ENCODE results near the gene NME3. TPM values are rescaled to one million over a fixed set of nuclear protein-coding genes. Genes with fewer than 3 reads are reported as not detected.

Gene NME3
- total RNA-seq, 1 experiment from 2014 or later, result 179 TPM

GRCh38 chr16:1779741-1780676 lies 8.7 kb upstream of the NME3 start:
- H3K36me3 ChIP-seq (replicated peaks; ENCODE audit: control insufficient read depth, insufficient read depth, low read length), result peaks cover 2% of the 10 kb centered on the region
- no peaks in the 10 kb centered on the region for H3K27me3 ChIP-seq (ENCODE audit: control insufficient read depth, insufficient read depth, low read length)
- H3K4me3 ChIP-seq (ENCODE audit: insufficient read depth, low read depth, low read length), result no peak overlapping the region
- no peak for DNase-seq

- no peak for DNase-seq
- no peaks in the 10 kb centered on the region for H3K27me3 ChIP-seq (ENCODE audit: control insufficient read depth, insufficient read depth, low read length)
- H3K36me3 ChIP-seq (replicated peaks; ENCODE audit: control insufficient read depth, insufficient read depth, low read length), result peaks cover 2% of the 10 kb centered on the region
- no peak overlapping the region for H3K4me3 ChIP-seq (ENCODE audit: insufficient read depth, low read depth, low read length)
Measured at GRCh38 chr16:1779234-1779701, 7.9 kb upstream of the NME3 start.

GRCh38 chr16:1778200-1779179 lies 7.1 kb upstream of the NME3 start:
- DNase-seq, result no peak
- Histone ChIP-seq H3K36me3 (replicated peaks; ENCODE audit: control insufficient read depth, insufficient read depth, low read length) (peaks cover 2% of the 10 kb centered on the region), H3K4me3 (ENCODE audit: insufficient read depth, low read depth, low read length) (no peak overlapping the region), H3K27me3 (ENCODE audit: control insufficient read depth, insufficient read depth, low read length) (no peaks in the 10 kb centered on the region)

GRCh38 chr16:1777375-1778199 lies 6.2 kb upstream of the NME3 start:
- H3K4me3 ChIP-seq (ENCODE audit: insufficient read depth, low read depth, low read length), result no peak overlapping the region
- no peaks in the 10 kb centered on the region for H3K27me3 ChIP-seq (ENCODE audit: control insufficient read depth, insufficient read depth, low read length)
- no peak for DNase-seq
- peaks cover 2% of the 10 kb centered on the region for H3K36me3 ChIP-seq (replicated peaks; ENCODE audit: control insufficient read depth, insufficient read depth, low read length)

- Histone ChIP-seq H3K36me3 (replicated peaks; ENCODE audit: control insufficient read depth, insufficient read depth, low read length) (peaks cover 2% of the 10 kb centered on the region), H3K4me3 (ENCODE audit: insufficient read depth, low read depth, low read length) (no peak overlapping the region), H3K27me3 (ENCODE audit: control insufficient read depth, insufficient read depth, low read length) (no peaks in the 10 kb centered on the region)
- no peak for DNase-seq
Measured at GRCh38 chr16:1776991-1777374, 5.6 kb upstream of the NME3 start.

GRCh38 chr16:1776672-1776955 lies 5.3 kb upstream of the NME3 start:
- Histone ChIP-seq H3K4me3 (ENCODE audit: insufficient read depth, low read depth, low read length) (no peak overlapping the region), H3K36me3 (replicated peaks; ENCODE audit: control insufficient read depth, insufficient read depth, low read length) (peaks cover 2% of the 10 kb centered on the region), H3K27me3 (ENCODE audit: control insufficient read depth, insufficient read depth, low read length) (no peaks in the 10 kb centered on the region)
- DNase-seq, result no peak

GRCh38 chr16:1775846-1776671 lies 4.7 kb upstream of the NME3 start:
- H3K27me3 ChIP-seq (ENCODE audit: control insufficient read depth, insufficient read depth, low read length), result no peaks in the 10 kb centered on the region
- H3K4me3 ChIP-seq (ENCODE audit: insufficient read depth, low read depth, low read length), result no peak overlapping the region
- H3K36me3 ChIP-seq (replicated peaks; ENCODE audit: control insufficient read depth, insufficient read depth, low read length), result peaks cover 2% of the 10 kb centered on the region
- DNase-seq, result no peak

- Histone ChIP-seq H3K27me3 (ENCODE audit: control insufficient read depth, insufficient read depth, low read length) (no peaks in the 10 kb centered on the region), H3K4me3 (ENCODE audit: insufficient read depth, low read depth, low read length) (no peak overlapping the region), H3K36me3 (replicated peaks; ENCODE audit: control insufficient read depth, insufficient read depth, low read length) (no peaks in the 10 kb centered on the region; the same call in none of the 2 replicates)
- no peak for DNase-seq
Measured at GRCh38 chr16:1775006-1775845, 3.9 kb upstream of the NME3 start.

- Histone ChIP-seq H3K27me3 (ENCODE audit: control insufficient read depth, insufficient read depth, low read length) (no peaks in the 10 kb centered on the region), H3K36me3 (replicated peaks; ENCODE audit: control insufficient read depth, insufficient read depth, low read length) (no peaks in the 10 kb centered on the region; the same call in none of the 2 replicates), H3K4me3 (ENCODE audit: insufficient read depth, low read depth, low read length) (no peak overlapping the region)
- DNase-seq, result no peak
Measured at GRCh38 chr16:1774448-1774780, 3.1 kb upstream of the NME3 start.

GRCh38 chr16:1773703-1774447 lies 2.5 kb upstream of the NME3 start:
- Histone ChIP-seq H3K27me3 (ENCODE audit: control insufficient read depth, insufficient read depth, low read length) (no peaks in the 10 kb centered on the region), H3K4me3 (ENCODE audit: insufficient read depth, low read depth, low read length) (peak overlapping the region; percentile 98), H3K36me3 (replicated peaks; ENCODE audit: control insufficient read depth, insufficient read depth, low read length) (no peaks in the 10 kb centered on the region; the same call in none of the 2 replicates)
- DNase-seq, result no peak

GRCh38 chr16:1772908-1773702 lies 1.8 kb upstream of the NME3 start, which contains the start of gene MRPS34:
TSS of gene MRPS34 (minus strand) at chr16:1773134. CDS start at chr16:1773119, 15 bp downstream.
- H3K27me3 ChIP-seq (ENCODE audit: control insufficient read depth, insufficient read depth, low read length), result no peaks in the 10 kb centered on the region
- no peaks in the 10 kb centered on the region; the same call in none of the 2 replicates for H3K36me3 ChIP-seq (replicated peaks; ENCODE audit: control insufficient read depth, insufficient read depth, low read length)
- DNase-seq, result peak; percentile 98
- peak within 1 kb of the TSS; percentile 98 for H3K4me3 ChIP-seq (ENCODE audit: insufficient read depth, low read depth, low read length)

Measured in H7 (cell line).